A673 (cell line): Measurements from ENCODE around the gene ST6GALNAC3.

Experiments
- EZH2 ChIP-seq: fragments of 200-600 bp; sonication (generic); IDR thresholded peaks from 2 replicates; pipeline ENCODE4 v1.6.1; 2017; ENCODE audit warnings: borderline replicate concordance, low read depth, mild to moderate bottlenecking, mixed read lengths, antibody characterized with exemption, low read length; ENCODE audit not compliant: poor library complexity, severe bottlenecking
- TF ChIP-seq, protein P1 (sequence below): fragments of 300-800, 200-600 bp; sonication (generic); conservative IDR thresholded peaks from 2 replicates; pipeline ENCODE4 v1.5.1; 2017; ENCODE audit warnings: low read depth, mild to moderate bottlenecking, antibody characterized with exemption, low read length, moderate library complexity, mixed read lengths

DNA sequence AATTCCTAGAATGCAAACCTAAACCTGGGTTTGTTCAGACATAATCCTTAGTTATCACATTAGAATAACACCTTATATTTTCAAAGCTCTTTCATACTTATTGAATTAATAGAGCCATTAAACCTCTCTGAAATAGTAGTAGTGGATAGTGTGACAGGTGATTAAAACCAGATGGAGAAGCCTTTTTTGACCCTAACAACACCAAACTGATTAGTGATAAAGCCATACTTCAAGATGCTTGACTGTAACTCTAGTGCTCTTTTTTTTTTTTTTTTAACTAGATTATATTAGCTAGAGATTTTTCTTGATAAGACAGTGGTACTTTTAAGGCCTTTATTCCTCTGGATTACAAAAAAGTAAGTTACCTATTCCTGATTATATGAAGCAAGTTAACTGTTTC is 190.1 kb downstream of the ST6GALNAC3 start:
- TF ChIP-seq, protein P1, sequence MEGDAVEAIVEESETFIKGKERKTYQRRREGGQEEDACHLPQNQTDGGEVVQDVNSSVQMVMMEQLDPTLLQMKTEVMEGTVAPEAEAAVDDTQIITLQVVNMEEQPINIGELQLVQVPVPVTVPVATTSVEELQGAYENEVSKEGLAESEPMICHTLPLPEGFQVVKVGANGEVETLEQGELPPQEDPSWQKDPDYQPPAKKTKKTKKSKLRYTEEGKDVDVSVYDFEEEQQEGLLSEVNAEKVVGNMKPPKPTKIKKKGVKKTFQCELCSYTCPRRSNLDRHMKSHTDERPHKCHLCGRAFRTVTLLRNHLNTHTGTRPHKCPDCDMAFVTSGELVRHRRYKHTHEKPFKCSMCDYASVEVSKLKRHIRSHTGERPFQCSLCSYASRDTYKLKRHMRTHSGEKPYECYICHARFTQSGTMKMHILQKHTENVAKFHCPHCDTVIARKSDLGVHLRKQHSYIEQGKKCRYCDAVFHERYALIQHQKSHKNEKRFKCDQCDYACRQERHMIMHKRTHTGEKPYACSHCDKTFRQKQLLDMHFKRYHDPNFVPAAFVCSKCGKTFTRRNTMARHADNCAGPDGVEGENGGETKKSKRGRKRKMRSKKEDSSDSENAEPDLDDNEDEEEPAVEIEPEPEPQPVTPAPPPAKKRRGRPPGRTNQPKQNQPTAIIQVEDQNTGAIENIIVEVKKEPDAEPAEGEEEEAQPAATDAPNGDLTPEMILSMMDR: no peak
- TF ChIP-seq EZH2: no peak
